HCT116 (cell line): Measurements from ENCODE around the gene TENT5A.

ENCODE experiments used
- CTCF ChIP-seq, 3 experiments: fragments of 200-600 bp in 1 of 3; sonication (generic) in 1 of 3; IDR thresholded peaks in 2 of 3; conservative IDR thresholded peaks in 1 of 3; 2 replicates each; pipeline ENCODE4 v1.5.1; 2012 to 2017; ENCODE audit warnings: low read depth in 2 of 3, low read length in 2 of 3, antibody characterized with exemption in 1 of 3, borderline replicate concordance in 1 of 3, control low read depth in 1 of 3, mild to moderate bottlenecking in 1 of 3, mixed read lengths in 1 of 3, mixed run types in 1 of 3, moderate library complexity in 1 of 3; ENCODE audit not compliant: insufficient read depth in 1 of 3
- JUND ChIP-seq: IDR thresholded peaks from 2 replicates; pipeline ENCODE4 v1.6.1; 2012
- POLR2A ChIP-seq: IDR thresholded peaks from 2 replicates; pipeline ENCODE4 v1.7.0; 2011; ENCODE audit warnings: borderline replicate concordance; ENCODE audit not compliant: insufficient read depth, insufficient read length; ENCODE audit errors: extremely low read depth
- YY1 ChIP-seq: IDR thresholded peaks from 2 replicates; pipeline ENCODE4 v1.6.1; 2011; ENCODE audit warnings: low read length, low read depth, moderate library complexity, mild to moderate bottlenecking; ENCODE audit not compliant: insufficient replicate concordance; ENCODE audit errors: extremely low read depth

- TF ChIP-seq JUND (no peak), YY1 (no peak), POLR2A (no peak), CTCF (IDR thresholded peaks at IDR 0.05 in 2 of 3, conservative IDR thresholded peaks at IDR 0.05 in 1 of 3; ENCODE audit: borderline replicate concordance in 1 of 3, insufficient read depth in 1 of 3, low read depth in 2 of 3, low read length in 2 of 3) (no peak)
Observed at GRCh38 chr6:81736428-81736827, 16.1 kb downstream of the TENT5A start.
